ENCODE measurements around the gene CFDP1.

CFDP1 gene

GRCh38 chr16:75406943-75407342, 26.4 kb downstream of the CFDP1 start:
- DNase-seq (no peak), ATAC-seq (no peak)

GRCh38 chr16:75402821-75403475, 30.4 kb downstream of the CFDP1 start:
- DNase-seq: no peak
- ATAC-seq: no peak

GRCh38 chr16:75402159-75402820, 31.0 kb downstream of the CFDP1 start:
- DNase-seq: no peak
- peak; percentile 64 for ATAC-seq

GRCh38 chr16:75401691-75402090, 31.6 kb downstream of the CFDP1 start:
- DNase-seq (no peak), ATAC-seq (peak; percentile 62)

GRCh38 chr16:75398333-75398732, 35.0 kb downstream of the CFDP1 start:
- no peak for DNase-seq
- ATAC-seq: no peak

GRCh38 chr16:75394941-75395340, 38.4 kb downstream of the CFDP1 start:
- ATAC-seq: no peak

GRCh38 chr16:75392906-75393305, 40.4 kb downstream of the CFDP1 start:
- DNase-seq (no peak), ATAC-seq (no peak)

More at GRCh38 chr16:75394941-75395340, 38.4 kb downstream of the CFDP1 start:
- no peak for DNase-seq

GRCh38 chr16:75390926-75391653, 42.2 kb downstream of the CFDP1 start:
- DNase-seq: no peak
- no peak for ATAC-seq

- no peak for DNase-seq
- ATAC-seq: no peak
Measured at GRCh38 chr16:75389096-75389690, 44.1 kb downstream of the CFDP1 start.

GRCh38 chr16:75387951-75388350, 45.4 kb downstream of the CFDP1 start:
- no peak for DNase-seq
- no peak for ATAC-seq

GRCh38 chr16:75385507-75386152, 47.7 kb downstream of the CFDP1 start:
- DNase-seq: no peak
- ATAC-seq: no peak

GRCh38 chr16:75383141-75383540, 50.2 kb downstream of the CFDP1 start:
- ATAC-seq: no peak
- no peak for DNase-seq

GRCh38 chr16:75382611-75383010, 50.7 kb downstream of the CFDP1 start:
- no peak for ATAC-seq
- no peak for DNase-seq

- DNase-seq: no peak
- ATAC-seq: no peak
Measured at GRCh38 chr16:75380870-75381269, 52.4 kb downstream of the CFDP1 start.

GRCh38 chr16:75379911-75380847, 53.1 kb downstream of the CFDP1 start:
- peak; percentile 63 for ATAC-seq
- DNase-seq: peak; percentile 49

GRCh38 chr16:75379339-75379738, 54.0 kb downstream of the CFDP1 start:
- ATAC-seq (peak; percentile 75), DNase-seq (no peak)

- DNase-seq: no peak
- ATAC-seq: no peak
Measured at GRCh38 chr16:75378616-75379015, 54.7 kb downstream of the CFDP1 start.

GRCh38 chr16:75377729-75378386, 55.4 kb downstream of the CFDP1 start:
- DNase-seq (no peak), ATAC-seq (no peak)

- DNase-seq: no peak
- no peak for ATAC-seq
Measured at GRCh38 chr16:75376475-75377161, 56.7 kb downstream of the CFDP1 start.

GRCh38 chr16:75374388-75374787, 58.9 kb downstream of the CFDP1 start:
- no peak for ATAC-seq
- DNase-seq: no peak

All from stimulated activated naive CD8-positive, alpha-beta T cell treated with anti-CD3 and anti-CD28 coated beads, Interleukin-15, Interleukin-2, amounts not matched to agents 100 U/mL and 50 U/mL, for 24 hours (primary cell).